T-helper 9 cell (primary cell): ENCODE data around the gene MBD3.
A peak's percentile ranks its signal among the peaks of the same experiment; 100 is the strongest.

Experiments used
- DNase-seq: peaks from one replicate; pipeline ENCODE4 v3.0.0-alpha.2; 2020

Gene MBD3

DNA sequence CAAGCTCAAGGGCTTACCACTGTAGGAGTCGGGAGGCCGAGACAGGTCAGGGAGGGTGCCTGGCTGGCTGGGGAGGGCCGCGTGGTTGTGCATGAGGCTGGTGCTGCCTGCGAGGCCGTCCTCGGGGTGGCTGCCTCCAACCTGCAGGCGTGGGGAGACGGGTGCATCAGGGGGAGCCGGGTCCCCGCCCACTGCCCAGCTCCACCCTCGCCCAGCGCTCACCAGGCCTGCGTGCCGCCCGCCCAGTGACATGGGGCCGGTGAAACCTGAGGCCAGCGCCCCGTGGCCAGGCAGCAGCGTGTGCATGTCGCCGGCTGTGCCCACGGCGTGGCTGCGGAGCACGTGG, 26.4 kb upstream of the MBD3 start:
- no peak for DNase-seq

DNA sequence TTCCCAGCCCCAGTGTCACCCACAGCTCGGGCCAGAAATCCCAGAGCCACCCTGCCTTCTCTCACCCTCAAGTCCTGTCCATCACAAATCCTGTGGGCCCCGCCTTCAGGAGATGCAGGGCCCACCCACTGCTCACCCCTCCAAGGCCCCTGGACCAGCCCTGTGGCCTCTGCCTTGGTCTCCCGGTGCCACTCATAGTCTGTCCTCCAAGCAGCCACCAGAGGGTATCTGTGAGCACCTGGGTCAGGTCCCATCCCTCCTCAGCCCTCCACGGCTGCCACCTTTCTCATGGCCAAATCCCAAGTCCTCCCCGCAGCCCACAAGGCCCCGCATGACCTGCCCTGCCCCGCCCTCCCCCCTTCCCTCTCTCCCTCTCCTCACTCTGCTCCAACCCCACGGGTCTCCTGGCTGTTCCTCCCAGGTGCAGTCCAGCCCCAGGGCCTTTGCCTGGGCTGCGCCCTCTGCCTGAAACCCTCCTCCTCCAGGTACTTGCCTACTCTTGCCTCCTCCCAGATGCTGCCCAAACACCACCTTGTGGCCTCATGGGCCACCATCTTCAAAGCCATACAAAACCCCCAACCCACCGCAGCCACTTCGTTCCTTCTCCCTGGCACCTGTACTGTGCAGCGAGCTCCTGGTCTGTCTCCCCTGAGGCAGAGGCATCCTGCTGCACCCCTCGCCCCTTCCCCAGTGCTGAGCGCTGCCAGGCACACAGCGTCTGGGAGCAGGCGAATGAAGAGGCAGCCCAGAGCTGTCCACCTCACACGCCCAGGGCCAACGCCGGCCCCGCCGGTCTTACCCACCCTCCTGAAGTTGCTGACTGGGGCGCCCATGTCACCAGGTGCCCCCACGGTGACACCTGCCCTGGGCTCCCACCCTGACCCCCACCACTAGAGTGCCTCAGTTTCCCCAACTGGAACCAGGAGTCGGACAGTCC, 25.8 kb upstream of the MBD3 start:
- DNase-seq = no peak

DNA sequence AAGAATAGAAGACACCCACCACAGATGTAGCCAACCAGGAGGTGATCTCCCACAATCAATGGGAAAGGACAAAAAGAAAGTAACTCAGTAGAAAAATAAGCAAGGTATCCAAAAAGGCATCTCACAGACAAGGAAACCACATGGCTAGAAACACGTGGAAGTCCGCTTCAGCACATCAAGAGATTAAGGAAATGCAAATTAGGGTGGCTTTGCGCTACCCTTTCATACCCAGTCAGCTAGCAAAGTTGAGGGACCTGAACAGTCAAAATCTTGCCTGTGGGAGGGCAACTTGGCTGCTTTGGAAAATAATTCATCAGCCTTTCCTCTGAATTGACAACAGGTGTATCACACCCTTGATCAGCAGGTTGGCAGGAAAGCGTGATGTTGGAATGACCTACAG, 24.2 kb upstream of the MBD3 start:
- no peak for DNase-seq

DNA sequence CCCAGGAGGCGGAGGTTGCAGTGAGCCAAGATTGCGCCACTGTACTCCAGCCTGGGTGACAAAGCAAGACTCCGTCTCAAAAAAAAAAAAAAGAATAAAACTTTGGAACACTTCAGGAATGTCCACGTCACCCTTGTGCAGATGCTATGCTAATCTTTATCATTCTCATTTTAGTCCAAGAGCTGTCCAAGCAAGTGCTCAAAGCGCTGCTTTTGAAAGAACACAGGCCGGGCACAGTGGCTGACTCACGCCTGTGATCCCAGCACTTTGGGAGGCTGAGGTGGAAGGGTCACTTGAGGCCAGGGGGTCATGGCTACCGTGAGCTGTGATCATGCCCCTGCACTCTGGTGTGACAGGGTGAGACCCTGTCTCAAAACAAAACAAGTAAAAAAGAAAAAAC, 23.7 kb upstream of the MBD3 start:
- DNase-seq = no peak

DNA sequence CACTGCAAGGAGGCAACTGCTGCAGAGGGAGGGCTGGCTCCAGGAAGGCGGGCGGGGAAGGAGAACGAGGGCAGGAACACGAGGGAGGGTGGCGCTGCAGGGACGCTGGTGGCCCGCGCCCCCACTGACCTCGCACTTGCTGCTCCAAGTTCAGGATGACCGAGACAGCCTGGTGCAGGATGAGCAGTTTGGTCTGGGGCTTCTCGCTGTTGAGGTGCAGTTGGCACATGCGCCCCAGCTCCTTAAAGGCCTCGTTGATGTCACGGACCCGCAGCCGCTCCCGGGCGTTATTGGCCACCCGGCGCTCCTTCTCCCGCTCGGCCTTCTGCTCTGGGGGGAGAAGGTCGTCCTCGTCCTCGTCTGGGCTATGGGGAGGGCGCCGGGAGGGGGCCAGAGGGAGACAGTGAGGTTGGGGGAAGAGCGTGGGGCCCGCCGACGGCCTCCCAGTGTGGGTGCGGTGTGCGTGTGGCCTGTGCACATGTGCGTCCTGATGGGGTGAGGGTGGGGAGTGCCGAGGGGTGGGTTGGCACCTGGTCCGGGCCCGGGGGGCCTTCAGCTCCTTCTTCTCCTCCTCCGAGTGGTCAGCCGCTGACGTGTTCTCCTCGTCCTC, 22.6 kb upstream of the MBD3 start:
- DNase-seq = no peak

DNA sequence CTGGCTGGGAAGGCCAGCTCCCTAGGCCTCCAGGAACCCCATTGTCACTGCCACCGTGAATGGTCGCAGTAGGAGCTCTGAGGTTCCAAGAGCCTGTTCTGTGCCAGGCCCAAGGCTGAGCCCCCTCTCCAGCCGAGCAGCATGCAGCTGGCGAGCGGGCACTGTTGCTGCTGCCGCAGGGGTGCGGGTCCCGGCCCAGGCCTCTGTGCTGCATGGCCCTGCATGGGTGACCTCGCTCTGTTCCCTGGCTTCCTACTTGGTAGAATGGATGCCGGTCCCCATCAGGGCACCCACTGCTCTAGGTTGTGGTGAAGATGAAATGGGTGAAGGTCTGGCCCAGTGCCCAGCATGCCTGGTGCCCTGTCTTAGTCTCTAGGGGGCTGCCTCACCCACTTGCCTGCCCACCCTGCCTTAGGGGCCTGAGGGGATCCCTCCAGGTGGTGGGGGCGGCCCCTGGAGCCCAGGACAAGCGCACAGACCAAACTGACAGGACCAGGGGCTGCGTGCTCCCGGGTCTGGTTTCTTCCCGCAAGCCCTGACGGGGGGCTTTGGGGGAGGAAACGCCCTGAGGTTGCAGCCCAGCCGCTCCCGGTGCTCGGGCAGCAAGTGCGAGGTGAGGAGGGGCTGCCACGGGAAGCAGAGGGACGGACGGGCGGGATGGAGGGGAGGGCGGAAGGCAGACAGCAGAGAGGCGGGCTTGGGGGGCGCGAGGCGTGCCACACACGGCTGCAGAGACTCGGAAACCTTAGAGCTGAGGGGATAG, 21.3 kb upstream of the MBD3 start:
- no peak for DNase-seq

DNA sequence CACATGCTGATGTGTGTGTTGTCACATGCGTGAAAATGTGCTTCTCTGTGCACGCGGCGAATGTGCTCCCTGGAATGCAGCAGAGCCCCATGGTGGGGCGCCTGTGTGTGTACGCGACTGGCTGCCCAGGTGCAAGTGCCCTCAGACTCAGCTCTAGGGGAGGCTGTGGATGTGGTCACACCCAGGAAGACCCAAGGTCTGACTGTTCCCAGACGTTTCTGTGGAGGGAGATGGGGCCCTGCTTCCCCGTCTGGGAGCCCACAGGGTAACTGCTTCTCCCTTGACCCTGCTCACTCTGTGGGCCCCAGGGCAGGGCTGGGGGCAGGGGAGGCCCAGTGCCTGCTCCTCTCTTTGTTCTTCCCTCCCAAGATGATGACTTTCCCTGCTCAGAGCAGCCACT, 20.5 kb upstream of the MBD3 start:
- DNase-seq = no peak

DNA sequence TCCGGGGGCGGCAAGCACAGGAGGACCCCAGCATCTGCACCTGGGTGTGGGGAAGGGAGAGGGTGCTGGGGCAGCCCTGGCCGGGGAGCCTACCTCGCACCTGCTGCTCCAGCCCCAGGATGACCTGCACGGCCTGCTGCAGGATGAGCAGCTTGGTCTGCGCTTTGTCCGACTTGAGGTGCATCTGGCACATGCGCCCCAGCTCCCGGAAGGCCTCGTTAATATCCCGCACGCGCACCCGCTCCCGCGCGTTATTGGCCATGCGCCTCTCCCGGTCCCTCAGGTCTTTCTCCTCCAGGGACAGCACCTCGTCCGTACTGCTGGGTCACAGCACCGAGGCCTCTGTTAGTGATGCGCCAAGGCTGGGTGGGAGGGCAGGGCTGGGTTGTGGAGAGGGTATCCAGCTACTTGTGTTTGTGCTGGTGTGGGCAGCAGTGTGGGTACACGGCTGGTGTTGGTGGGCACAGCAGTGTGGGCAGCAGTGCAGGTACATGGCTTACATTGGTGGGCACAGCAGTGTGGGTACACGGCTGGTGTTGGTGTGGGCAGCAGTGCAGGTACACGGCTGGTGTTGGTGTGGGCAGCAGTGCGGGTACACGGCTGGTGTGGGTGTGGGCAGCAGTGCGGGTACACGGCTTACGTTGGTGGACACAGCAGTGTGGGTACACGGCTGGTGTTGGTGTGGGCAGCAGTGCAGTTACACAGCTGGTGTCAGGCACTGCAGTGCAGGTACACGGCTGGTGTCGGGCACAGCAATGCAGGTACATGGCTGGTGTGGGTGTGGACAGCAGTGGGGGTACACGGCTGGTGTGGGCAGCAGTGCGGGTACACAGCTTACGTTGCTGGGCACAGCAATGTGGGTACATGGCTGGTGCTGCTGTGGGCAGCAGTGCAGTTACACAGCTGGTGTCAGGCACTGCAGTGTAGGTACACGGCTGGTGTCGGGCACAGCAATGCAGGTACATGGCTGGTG, 19.7 kb upstream of the MBD3 start:
- no peak for DNase-seq

DNA sequence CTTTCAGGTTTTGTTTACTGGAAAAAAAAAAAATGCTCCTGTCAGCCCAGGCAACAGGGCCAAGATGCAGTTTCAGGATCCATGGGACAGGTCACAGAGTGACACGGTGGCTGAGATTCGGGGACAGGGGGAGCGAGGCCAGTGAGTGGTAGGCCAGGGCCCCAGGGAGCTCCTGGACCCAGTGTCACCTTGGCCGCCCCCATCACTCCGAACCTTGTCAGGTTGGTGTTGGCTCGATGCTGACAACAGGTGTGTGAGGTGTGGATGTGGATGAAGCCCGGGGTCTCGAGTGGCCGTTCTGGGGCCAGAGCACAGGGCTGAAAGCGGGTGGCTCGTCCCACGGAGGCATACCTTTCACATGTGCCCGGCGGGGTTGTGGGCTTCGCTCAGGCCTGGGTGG, 18.7 kb upstream of the MBD3 start:
- no peak for DNase-seq

DNA sequence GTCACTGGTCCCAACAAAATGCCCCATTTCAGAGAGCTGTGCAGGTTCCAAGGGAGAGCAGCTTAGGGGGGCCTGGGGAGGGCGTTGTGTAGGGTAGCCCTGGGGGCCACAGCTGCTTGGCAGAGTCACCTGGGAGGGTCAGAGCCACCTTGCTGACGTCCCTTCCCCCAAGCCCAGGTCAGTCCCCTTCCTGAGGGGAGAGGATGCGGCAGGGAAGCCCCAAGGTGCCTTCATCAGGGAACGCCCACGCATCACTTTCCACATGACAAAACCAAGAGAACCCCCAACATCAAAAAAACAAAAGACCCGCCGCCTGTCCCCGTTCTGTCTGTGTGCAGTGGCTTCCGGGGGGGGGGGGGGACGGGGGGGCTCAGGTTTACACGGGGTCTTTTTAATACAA, 17.9 kb upstream of the MBD3 start:
- DNase-seq = no peak

DNA sequence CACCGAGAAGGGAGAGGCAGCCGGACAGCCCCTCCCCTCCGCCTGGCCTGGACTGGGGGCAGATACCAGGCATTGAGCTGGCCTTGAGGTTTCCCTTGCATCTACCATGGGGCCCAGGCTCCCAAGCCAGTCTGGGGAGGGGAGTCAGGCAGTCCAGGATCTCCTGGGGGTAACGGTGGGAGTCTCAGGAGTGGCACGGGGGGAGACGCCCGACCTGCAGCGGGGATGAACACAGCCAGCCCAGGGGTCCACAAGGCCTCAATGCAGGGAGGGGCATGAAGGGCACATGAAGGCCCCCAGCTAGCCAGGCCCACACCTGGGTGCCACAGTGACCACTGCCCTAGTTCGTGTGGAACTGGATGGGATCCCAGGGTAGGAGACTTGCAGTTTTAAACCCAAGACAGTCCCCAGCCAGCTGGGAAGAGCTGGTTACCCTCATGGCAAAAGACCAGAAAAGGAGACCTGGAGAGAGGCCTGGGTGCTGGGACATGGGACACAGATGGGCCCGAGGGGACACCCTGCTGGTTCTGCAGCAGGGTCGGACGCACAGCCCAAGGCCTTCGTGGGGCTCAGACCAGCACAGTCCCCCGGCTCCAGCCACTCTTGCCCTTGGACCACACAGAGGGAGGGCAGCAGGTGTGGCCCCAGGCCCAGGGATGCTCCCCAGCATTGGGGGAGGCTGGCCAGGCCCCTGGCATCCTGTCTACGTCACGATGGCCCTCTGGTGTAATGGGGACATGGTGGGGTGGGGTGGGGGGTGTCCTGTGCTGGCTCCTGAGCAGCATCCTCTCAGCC, 17.2 kb upstream of the MBD3 start:
- no peak for DNase-seq

DNA sequence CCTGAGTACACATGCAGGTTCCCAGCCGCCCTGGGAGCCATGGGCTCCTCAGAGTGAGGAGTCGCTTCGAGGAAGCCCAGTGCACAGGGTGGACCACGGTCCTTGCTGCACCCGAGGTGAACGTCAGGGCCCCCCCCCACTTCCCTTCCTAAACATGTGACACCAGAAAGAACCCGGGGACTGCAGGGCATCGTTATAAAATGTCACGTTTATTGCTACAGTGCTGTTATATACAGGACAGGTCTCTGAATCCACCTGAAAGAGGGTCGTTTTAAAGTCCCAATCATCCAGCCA, 16.4 kb upstream of the MBD3 start:
- DNase-seq = peak; percentile 23

DNA sequence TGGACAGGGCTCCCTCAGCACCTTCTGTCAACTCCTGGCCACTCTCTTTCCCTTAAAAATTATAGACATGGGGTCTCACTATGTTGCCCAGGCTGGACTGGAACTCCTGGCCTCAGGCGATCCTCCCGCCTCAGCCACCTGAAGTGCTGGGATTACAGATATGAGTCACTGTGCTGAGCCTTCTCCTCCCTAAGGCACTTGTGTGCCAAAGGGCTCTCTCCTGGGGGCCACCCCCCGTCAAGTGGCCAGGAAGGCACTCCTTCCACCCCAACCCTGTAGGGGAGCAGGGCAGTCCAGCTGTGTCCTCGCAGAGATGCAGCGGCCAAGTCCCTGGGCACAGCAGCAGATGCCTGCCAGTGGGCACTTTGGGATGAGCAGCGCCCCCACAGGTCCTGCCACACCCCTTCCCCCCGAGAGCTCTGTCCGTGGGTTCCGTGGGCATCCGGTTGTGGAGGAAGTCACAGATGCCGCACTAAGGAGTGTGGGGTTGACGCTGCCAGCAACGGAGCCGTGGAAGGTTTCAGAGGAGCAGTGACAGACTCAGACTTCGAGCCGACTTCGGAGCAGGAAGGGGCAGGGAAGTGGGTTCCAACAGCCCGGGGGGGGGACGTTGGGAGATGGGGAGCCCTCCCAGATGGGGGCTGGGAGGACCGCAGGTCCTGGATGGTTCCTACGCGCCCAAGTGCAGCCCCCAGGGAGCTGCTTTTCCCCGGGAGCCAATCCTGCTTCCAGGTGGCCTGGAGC, 15.9 kb upstream of the MBD3 start:
- no peak for DNase-seq

DNA sequence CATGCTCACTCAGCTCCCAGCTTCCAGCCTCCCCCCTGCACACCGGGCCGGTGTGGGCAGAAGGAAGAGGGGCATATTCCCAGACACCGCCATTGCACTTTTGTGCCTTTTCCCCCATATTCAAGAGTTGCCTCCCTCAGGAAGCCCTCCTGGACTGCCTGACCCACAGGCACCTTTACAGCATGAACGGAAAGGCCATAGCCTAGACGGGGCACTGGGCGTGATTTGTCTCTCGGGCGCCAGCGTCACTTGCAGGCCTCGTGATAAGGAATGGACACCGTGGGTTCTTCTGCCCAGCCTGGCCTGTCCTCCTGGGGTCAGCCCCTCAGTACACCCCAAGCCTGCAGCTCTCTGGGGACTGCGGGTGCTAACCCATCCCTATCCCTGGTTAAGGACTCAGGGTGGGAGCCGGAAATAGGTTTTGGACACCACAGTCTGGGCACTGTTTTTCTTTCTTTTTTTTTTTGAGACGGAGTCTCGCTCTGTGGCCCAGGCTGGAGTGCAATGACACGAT, 13.5 kb upstream of the MBD3 start:
- no peak for DNase-seq

DNA sequence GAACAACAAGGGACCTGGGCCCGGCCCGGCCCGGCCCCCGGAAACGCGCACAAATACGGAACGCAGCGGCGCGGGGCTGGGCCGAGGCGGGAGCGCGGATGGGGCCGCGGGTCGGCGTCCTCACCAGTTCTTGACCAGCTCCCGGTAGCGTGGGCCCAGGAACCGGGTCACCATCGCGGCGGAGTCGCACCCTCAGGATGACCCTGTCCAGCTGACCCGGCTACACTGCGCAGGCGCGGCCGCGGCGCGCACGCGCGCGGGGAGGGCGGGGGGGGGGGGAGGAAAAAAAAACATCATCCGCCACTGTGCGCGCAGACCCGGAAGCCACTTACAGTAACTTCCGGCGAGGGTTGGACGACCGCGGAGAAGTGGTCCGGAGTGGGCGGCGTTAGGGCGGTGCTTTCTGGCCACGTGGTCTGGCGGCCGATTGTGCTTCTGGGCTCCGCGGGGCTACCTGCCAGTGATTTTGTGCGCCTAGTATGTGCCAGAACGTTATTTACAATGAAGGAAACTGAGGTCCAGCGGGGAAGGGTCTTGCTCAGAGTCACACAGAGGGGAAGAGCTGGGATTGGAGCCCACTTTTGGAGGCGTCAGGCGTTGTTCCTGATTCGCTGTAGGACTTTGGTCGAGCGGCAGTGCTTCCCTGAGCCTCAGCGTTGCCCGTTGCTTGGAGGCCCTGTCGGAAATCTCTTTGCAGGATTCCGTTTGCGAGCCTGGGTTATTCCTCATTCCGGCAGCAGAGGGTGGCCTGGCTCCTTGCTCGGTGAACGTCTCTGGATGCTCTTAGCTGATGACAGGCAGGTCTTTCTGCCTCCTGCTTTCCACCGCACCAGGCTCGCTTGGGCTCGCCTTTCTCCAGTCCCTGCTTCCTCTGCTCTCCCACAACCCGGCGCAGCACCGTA, 12.8 kb upstream of the MBD3 start, which contains the start of gene UQCR11:
Gene UQCR11 (minus strand): TSS at position 227 of the 902 bp plus-strand sequence. CDS start 53 bp downstream, at position 174.
- peak; percentile 86 for DNase-seq

DNA sequence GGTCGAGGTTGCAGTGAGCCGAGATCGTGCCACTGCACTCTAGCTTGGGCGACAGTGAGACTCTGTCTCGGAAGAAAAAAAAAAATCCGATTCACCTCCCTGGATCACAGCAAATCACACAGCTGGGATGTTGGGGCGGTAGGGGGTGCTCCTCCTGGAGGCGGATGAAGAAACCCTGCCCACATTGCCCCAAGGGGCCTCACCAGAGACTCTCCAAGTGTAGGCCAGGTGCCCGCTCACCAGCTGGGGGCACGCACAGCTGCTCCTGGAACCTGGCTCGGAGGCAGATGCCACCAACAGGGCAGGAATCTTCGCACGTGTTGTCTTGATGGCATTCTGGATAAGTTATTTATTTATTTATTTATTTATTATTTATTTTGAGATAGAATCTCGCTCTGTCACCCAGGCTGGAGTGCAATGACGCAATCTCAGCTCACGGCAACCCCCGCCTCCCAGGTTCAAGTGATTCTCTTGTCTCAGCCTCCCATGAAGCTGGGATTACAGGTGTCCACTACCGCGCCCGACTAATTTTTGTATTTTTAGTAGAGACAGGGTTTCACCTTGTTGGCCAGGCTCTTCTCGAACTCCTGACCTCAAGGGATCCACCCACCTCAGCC, 9.5 kb upstream of the MBD3 start:
- no peak for DNase-seq

DNA sequence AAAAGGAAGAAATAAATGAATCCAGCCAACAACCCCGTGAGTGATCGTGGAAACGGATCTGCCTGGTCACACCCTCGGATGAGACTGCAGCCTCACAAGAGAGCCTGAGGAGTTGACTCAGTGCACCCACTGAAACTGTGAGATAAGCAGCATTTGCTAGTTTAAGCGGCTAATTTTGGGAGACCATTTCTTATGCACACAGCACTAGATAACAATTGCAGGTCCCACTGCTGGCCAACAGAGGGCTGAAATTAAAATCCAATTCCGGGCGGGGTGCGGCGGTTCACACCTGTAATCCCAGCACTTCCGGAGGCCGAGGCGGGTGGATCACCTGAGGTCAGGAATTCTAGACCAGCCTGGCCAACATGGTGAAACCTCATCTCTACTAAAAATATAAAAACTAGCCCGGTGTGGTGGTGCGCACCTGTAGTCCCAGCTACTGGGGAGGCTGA, 9.0 kb upstream of the MBD3 start:
- no peak for DNase-seq

DNA sequence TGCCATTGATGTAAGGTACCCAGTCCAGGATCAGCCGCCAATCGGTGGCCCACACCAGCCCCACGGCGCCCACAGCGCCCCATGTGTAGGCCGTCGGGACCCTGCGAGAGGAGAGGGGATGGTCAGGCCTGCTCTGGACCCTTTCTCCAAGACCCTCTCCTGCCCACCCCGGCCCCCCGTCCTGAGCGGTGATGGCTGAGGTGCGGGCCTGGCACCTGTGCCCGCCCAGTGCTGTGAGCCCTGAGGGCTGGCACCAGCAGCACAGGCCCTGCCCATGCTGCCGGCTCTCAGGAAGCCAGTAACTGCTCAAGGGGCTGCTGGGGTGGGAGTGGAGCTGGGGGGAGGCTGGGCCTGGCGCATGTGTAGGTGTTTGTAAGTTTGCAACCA, 6.8 kb upstream of the MBD3 start:
- DNase-seq = no peak

DNA sequence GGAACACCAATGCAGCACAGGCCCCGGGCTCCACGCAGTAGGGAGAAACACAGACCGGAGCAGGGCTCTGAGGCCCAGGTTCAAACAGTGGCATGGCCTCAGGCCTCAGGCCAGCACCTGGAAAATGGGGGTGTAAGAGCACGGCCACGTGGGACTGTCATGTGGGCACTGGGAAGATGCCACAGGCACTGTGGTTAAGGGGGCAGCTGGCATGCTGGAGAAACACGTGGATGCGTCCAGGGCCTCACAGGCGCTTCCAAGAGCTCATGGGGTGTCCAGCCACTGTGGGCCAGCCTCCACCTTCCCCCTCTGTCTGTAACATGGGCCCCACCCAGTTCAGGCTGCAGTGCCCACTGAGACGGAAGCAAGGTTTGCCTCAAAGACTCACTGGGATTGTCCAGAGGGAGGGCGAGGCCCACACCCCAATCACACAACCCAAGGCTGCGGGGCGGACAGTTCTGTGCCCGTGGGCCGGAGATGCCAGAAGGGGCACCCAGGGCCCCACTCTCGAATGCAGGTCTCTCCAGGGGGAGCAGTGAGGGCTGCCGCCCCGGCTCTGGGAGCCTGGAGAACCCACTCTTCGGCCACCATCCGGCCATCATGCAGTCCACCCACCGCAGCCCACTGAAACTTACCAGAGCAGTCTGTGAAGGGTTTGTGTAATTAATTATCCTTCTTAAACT, 6.3 kb upstream of the MBD3 start:
- DNase-seq = no peak
